Erythroblast (primary cell): ENCODE data around the gene MINDY4.

Source experiments
- GATA1 ChIP-seq: IDR thresholded peaks from 2 replicates; pipeline ENCODE4 v1.6.1; 2011; ENCODE audit warnings: low read depth, mild to moderate bottlenecking, control low read depth, low read length, moderate library complexity
- POLR2A ChIP-seq: IDR thresholded peaks from 2 replicates; pipeline ENCODE4 v1.6.1; 2011; ENCODE audit warnings: mild to moderate bottlenecking, low read length

DNA sequence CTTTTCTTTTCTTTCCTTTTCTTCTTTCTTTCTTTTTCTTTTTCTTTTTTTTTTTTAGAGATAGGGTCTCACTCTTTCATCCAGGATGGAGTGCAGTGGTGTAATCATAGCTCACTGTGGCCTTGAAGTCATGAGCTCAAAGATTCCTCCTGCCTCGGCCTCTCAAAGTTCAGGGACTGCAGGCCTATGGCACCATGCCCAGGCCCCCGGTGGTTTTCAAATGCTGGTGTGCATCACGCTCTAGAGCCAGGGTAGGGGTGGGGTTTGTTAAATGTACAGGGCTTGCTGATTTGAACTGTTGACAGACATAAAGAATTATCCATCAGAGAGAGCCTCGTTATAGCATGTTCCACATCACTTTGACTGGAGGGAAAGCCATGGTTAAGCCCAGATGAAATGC is 5.8 kb downstream of the MINDY4 start:
- no peak for TF ChIP-seq POLR2A
- TF ChIP-seq GATA1: no peak
